PFSK-1 (cell line): ENCODE data around the gene SLC12A4.

ENCODE experiments used
- FOXP2 ChIP-seq: optimal IDR thresholded peaks from 2 replicates; pipeline ENCODE3; 2011; ENCODE audit warnings: borderline replicate concordance, control low read depth, inconsistent platforms; ENCODE audit not compliant: insufficient read depth; ENCODE audit errors: extremely low read length, extremely low read depth
- POLR2AphosphoS5 ChIP-seq: IDR thresholded peaks from 2 replicates; pipeline ENCODE4 v1.6.1; 2012; ENCODE audit warnings: low read depth, mild to moderate bottlenecking, control low read depth, low read length, moderate library complexity
- TAF1 ChIP-seq: IDR thresholded peaks from 2 replicates; pipeline ENCODE4 v1.6.1; 2012; ENCODE audit warnings: low read length, control low read depth, borderline replicate concordance; ENCODE audit not compliant: insufficient read depth
- TF ChIP-seq, protein P1 (sequence below), 2 experiments: IDR thresholded peaks; 2 replicates each; pipeline versions ENCODE4 v1.6.1 to v1.8.0; 2011 to 2012; ENCODE audit warnings: low read depth in 2 of 2, low read length in 2 of 2, control low read depth in 1 of 2, inconsistent platforms in 1 of 2, mild to moderate bottlenecking in 1 of 2, moderate library complexity in 1 of 2; ENCODE audit not compliant: insufficient read depth in 1 of 2

DNA sequence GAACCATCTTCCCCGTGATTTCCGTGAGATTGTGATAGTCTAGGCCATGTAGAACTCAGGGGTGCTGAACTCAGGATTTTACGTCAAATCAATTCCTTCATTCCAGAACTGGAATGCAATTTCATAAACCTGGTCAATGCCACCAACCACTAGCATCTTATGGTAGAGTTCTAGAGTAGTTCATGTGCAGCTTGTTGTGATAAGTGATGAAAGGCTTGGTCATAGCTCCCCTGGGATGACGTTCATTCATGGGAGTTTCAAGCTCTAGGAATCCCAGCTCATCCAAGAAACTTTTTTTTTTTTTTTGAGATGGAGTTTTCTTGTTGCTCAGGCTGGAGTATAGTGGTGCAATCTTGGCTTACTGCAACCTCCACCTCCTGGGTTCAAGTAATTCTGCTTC is 34.6 kb upstream of the SLC12A4 start:
- no peak for TF ChIP-seq POLR2AphosphoS5
- TF ChIP-seq TAF1, result no peak
- TF ChIP-seq FOXP2, result no peak
- TF ChIP-seq, protein P1, sequence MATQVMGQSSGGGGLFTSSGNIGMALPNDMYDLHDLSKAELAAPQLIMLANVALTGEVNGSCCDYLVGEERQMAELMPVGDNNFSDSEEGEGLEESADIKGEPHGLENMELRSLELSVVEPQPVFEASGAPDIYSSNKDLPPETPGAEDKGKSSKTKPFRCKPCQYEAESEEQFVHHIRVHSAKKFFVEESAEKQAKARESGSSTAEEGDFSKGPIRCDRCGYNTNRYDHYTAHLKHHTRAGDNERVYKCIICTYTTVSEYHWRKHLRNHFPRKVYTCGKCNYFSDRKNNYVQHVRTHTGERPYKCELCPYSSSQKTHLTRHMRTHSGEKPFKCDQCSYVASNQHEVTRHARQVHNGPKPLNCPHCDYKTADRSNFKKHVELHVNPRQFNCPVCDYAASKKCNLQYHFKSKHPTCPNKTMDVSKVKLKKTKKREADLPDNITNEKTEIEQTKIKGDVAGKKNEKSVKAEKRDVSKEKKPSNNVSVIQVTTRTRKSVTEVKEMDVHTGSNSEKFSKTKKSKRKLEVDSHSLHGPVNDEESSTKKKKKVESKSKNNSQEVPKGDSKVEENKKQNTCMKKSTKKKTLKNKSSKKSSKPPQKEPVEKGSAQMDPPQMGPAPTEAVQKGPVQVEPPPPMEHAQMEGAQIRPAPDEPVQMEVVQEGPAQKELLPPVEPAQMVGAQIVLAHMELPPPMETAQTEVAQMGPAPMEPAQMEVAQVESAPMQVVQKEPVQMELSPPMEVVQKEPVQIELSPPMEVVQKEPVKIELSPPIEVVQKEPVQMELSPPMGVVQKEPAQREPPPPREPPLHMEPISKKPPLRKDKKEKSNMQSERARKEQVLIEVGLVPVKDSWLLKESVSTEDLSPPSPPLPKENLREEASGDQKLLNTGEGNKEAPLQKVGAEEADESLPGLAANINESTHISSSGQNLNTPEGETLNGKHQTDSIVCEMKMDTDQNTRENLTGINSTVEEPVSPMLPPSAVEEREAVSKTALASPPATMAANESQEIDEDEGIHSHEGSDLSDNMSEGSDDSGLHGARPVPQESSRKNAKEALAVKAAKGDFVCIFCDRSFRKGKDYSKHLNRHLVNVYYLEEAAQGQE (IDR thresholded peaks at IDR 0.05; ENCODE audit: insufficient read depth in 1 of 2, low read depth in 2 of 2, low read length in 2 of 2), result no peak
